Endothelial cell of umbilical vein (primary cell): ENCODE results near the gene PCDHGA10. TPM values are rescaled to one million over a fixed set of nuclear protein-coding genes. Genes with fewer than 3 reads are reported as not detected.

Experiments
- BruUV-seq: library from RNA; stranded (reverse); fragments of 400-500 nt; replicated peaks from 2 replicates; lab custom pipeline; 2021; lab: Mats Ljungman, UMichigan
- CTCF ChIA-PET: fragments of 300-600, 350-600 bp; sonication (Branson Sonifier 250); formaldehyde crosslinking; loops from one replicate; lab custom pipeline; 2021; ENCODE audit warnings: antibody characterized with exemption, inconsistent platforms; lab: Charles Lee
- POLR2A ChIA-PET: fragments of 300-600, 350-600 bp; sonication (Branson Sonifier 250); formaldehyde crosslinking; loops from one replicate; lab custom pipeline; 2021; ENCODE audit warnings: antibody characterized with exemption, inconsistent platforms; lab: Charles Lee
- DNase-seq: peaks from one replicate; pipeline ENCODE4 v3.0.0-alpha.2; 2011; ENCODE audit warnings: low read depth, low spot score
- FAIRE-seq: peaks from 2 replicates; lab custom pipeline; 2011; peaks lifted over from hg19 to GRCh38; lab: Jason Lieb, UNC
- H2AFZ ChIP-seq: 2 replicates; pipeline ENCODE4 v1.6.0; 2012; ENCODE audit warnings: low read depth, low read length, control low read depth, inconsistent platforms
- H3K27ac ChIP-seq: 2 replicates; pipeline ENCODE4 v1.5.1; 2011; ENCODE audit warnings: low read depth, mild to moderate bottlenecking, control low read depth, low read length, moderate library complexity; ENCODE audit not compliant: insufficient read depth
- H3K27me3 ChIP-seq, 2 experiments: 2 replicates each; pipeline versions ENCODE4 v1.6.0 to v1.6.1; 2011; ENCODE audit warnings: low read length in 2 of 2, mixed read lengths in 1 of 2; ENCODE audit not compliant: control insufficient read depth in 2 of 2, insufficient read depth in 2 of 2
- H3K36me3 ChIP-seq, 2 experiments: 2 replicates in 1 of 2; 3 replicates in 1 of 2; pipeline ENCODE4 v1.5.1; 2011; ENCODE audit warnings: low read length in 2 of 2, mild to moderate bottlenecking in 1 of 2, moderate library complexity in 1 of 2; ENCODE audit not compliant: control insufficient read depth in 2 of 2, insufficient read depth in 2 of 2; ENCODE audit errors: extremely low read depth in 1 of 2
- H3K4me1 ChIP-seq: 3 replicates; pipeline ENCODE4 v1.5.1; 2011; ENCODE audit warnings: mild to moderate bottlenecking, low read length; ENCODE audit not compliant: control insufficient read depth, insufficient read depth; ENCODE audit errors: extremely low read depth
- H3K4me2 ChIP-seq: 2 replicates; pipeline ENCODE4 v1.6.1; 2011; ENCODE audit warnings: low read length, control low read depth, mixed read lengths; ENCODE audit not compliant: insufficient read depth
- H3K4me3 ChIP-seq, 3 experiments: fragments of 200-600 bp in 1 of 3; sonication (generic), shearing (Covaris generic) in 1 of 3; replicated peaks in 1 of 3; 2 replicates each; pipeline ENCODE4 v1.5.1; 2011 to 2016; ENCODE audit warnings: control low read depth in 3 of 3, low read length in 3 of 3, mild to moderate bottlenecking in 2 of 3, inconsistent platforms in 1 of 3, low read depth in 1 of 3, moderate library complexity in 1 of 3; ENCODE audit not compliant: insufficient read depth in 1 of 3
- H3K79me2 ChIP-seq: 2 replicates; pipeline ENCODE4 v1.6.0; 2012; ENCODE audit warnings: low read length, inconsistent platforms; ENCODE audit not compliant: control insufficient read depth, insufficient read depth
- H3K9ac ChIP-seq: replicated peaks from 2 replicates; pipeline ENCODE3; 2011; ENCODE audit warnings: low read length, control low read depth; ENCODE audit not compliant: insufficient read depth; ENCODE audit errors: extremely low read depth
- H3K9me1 ChIP-seq: replicated peaks from 3 replicates; pipeline ENCODE4 v1.6.0; 2011; ENCODE audit warnings: mild to moderate bottlenecking, low read length; ENCODE audit not compliant: control insufficient read depth, insufficient read depth; ENCODE audit errors: extremely low read depth
- H3K9me3 ChIP-seq: replicated peaks from 2 replicates; pipeline ENCODE4 v1.5.1; 2012; ENCODE audit warnings: low read length, inconsistent platforms; ENCODE audit not compliant: control insufficient read depth, insufficient read depth
- H4K20me1 ChIP-seq: replicated peaks from 2 replicates; pipeline ENCODE3; 2011; ENCODE audit warnings: mild to moderate bottlenecking, low read length; ENCODE audit not compliant: control insufficient read depth, insufficient read depth; ENCODE audit errors: extremely low read depth
- FOS ChIP-seq: IDR thresholded peaks from 2 replicates; pipeline ENCODE4 v1.6.1; 2011; ENCODE audit warnings: mild to moderate bottlenecking, low read length, moderate library complexity, borderline replicate concordance; ENCODE audit not compliant: insufficient read depth
- GATA2 ChIP-seq: IDR thresholded peaks from 2 replicates; pipeline ENCODE4 v1.7.0; 2011; ENCODE audit warnings: low read depth, mild to moderate bottlenecking, moderate library complexity, mixed read lengths, low read length; ENCODE audit not compliant: insufficient read length, insufficient read depth
- JUN ChIP-seq: IDR thresholded peaks from 2 replicates; pipeline ENCODE4 v1.6.1; 2011; ENCODE audit warnings: borderline replicate concordance, low read depth; ENCODE audit not compliant: insufficient read length, insufficient read depth
- POLR2A ChIP-seq: IDR thresholded peaks from 2 replicates; pipeline ENCODE4 v1.6.1; 2012; ENCODE audit warnings: low read depth, mild to moderate bottlenecking, control low read depth, low read length
- dilution Hi-C: fragments of 300-500 bp; cut with MboI; formaldehyde crosslinking; loops from one replicate; pipeline ENCODE4 v1.15.0; 2019; ENCODE audit warnings: low sequenced_read_pairs; ENCODE audit not compliant: extremely low pct_ligation_motif_present
- intact Hi-C: fragments of 100-400 bp; cut with micrococcal nuclease; formaldehyde crosslinking; loops from one replicate; pipeline ENCODE4 v1.10.0; 2022
- polyA plus RNA-seq, 4 experiments: library from polyadenylated mRNA; depleted of rRNA in 3 of 4; stranded (reverse) in 3 of 4; unstranded in 1 of 4; fragments of >200 nt; gene quantifications; 2 replicates each; pipeline versions ENCODE4 v1.2.1 to v1.2.3, GENCODE V29; 2011 to 2012; ENCODE audit warnings: missing spikeins in 1 of 4
- total RNA-seq: library from RNA; stranded (reverse); gene quantifications from 2 replicates; pipeline ENCODE4 v1.2.3, GENCODE V29; 2021
- TF ChIP-seq, protein P1 (sequence below): IDR thresholded peaks from 2 replicates; pipeline ENCODE4 v1.6.1; 2011; ENCODE audit not compliant: insufficient read depth, insufficient read length
- TF ChIP-seq, protein P2 (sequence below), 2 donors: IDR thresholded peaks; 1 replicate in 1 of 2; 2 replicates in 1 of 2; pipeline ENCODE4 v1.5.1; 2011; ENCODE audit warnings: low read length in 2 of 2, mild to moderate bottlenecking in 2 of 2, moderate library complexity in 2 of 2, control low read depth in 1 of 2, inconsistent platforms in 1 of 2, low read depth in 1 of 2; ENCODE audit not compliant: insufficient read depth in 1 of 2; ENCODE audit errors: extremely low read depth in 1 of 2

The PCDHGA10 gene
- total and polyA plus RNA-seq, 2 donors (not counting 3 experiments of a cell fraction or from before 2014, with no cell fraction given): 3.6 to 4.4 TPM

DNA sequence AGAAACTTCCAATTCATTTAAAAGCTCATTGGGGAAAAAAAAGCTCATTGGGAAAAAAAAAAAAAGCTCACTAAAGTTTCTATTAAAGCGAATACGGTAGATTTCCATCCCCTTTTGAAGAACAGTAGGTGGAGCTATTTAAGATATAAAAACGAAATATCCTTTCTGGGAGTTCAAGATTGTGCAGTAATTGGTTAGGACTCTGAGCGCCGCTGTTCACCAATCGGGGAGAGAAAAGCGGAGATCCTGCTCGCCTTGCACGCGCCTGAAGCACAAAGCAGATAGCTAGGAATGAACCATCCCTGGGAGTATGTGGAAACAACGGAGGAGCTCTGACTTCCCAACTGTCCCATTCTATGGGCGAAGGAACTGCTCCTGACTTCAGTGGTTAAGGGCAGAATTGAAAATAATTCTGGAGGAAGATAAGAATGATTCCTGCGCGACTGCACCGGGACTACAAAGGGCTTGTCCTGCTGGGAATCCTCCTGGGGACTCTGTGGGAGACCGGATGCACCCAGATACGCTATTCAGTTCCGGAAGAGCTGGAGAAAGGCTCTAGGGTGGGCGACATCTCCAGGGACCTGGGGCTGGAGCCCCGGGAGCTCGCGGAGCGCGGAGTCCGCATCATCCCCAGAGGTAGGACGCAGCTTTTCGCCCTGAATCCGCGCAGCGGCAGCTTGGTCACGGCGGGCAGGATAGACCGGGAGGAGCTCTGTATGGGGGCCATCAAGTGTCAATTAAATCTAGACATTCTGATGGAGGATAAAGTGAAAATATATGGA, 17.7 kb downstream of the PCDHGA10 start, which contains the start of gene PCDHGA12:
Gene PCDHGA12, plus strand, starts transcription at position 176 of the 782 bp plus-strand sequence. Its CDS starts 253 bp downstream, at position 429.
- H3K9me3 ChIP-seq: no peaks in the 10 kb centered on the region
- intact Hi-C loops: loop anchor here (1.0 kb wide), 5 partner anchors 9 to 128 kb away; partner anchors contain the start of genes PCDHGA11 and PCDHGC3
- POLR2A ChIA-PET: interaction anchor here (0.7 to 1.9 kb wide), 7 partner anchors 9 to 1200 kb away, joined by 3 to 10 read pairs (median 5); partner anchors contain the start of genes PCDHGA10 and PCDHGA11
- H2AFZ ChIP-seq: peak within 1 kb of the TSS; percentile 86
- H3K9me1 ChIP-seq: no peaks in the 10 kb centered on the region
- peak within 1 kb of the TSS; percentile 93 for H3K4me2 ChIP-seq
- H3K27ac ChIP-seq: peak within 1 kb of the TSS; percentile 10
- H3K79me2 ChIP-seq: no peaks in the 10 kb centered on the region
- no peaks in the 10 kb centered on the region for H4K20me1 ChIP-seq
- FAIRE-seq (peak; percentile 91), DNase-seq (peak; percentile 87)
- peaks cover 17% of the 10 kb centered on the region for H3K4me1 ChIP-seq
- H3K27me3 ChIP-seq: peaks cover 25 to 48% of the 10 kb centered on the region in 2 experiments
- peak within 1 kb of the TSS; percentile 30 to 67 (median 40) for H3K4me3 ChIP-seq
- BruUV-seq: TSS peak; percentile 48
- H3K36me3 ChIP-seq: no peaks in the 10 kb centered on the region
- CTCF ChIA-PET: interaction anchor here (0.6 to 6.8 kb wide), 66 partner anchors 9 to 613 kb away, joined by 3 to 308 read pairs (median 6); partner anchors contain the start of genes DIAPH1, PCDHB10, PCDHB14 and PCDHB15
- TF ChIP-seq, protein P1, sequence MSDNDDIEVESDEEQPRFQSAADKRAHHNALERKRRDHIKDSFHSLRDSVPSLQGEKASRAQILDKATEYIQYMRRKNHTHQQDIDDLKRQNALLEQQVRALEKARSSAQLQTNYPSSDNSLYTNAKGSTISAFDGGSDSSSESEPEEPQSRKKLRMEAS: peak; percentile 34
- TF ChIP-seq FOS (no peak), POLR2A (no peak), GATA2 (no peak), JUN (no peak)
- TF ChIP-seq, protein P2, sequence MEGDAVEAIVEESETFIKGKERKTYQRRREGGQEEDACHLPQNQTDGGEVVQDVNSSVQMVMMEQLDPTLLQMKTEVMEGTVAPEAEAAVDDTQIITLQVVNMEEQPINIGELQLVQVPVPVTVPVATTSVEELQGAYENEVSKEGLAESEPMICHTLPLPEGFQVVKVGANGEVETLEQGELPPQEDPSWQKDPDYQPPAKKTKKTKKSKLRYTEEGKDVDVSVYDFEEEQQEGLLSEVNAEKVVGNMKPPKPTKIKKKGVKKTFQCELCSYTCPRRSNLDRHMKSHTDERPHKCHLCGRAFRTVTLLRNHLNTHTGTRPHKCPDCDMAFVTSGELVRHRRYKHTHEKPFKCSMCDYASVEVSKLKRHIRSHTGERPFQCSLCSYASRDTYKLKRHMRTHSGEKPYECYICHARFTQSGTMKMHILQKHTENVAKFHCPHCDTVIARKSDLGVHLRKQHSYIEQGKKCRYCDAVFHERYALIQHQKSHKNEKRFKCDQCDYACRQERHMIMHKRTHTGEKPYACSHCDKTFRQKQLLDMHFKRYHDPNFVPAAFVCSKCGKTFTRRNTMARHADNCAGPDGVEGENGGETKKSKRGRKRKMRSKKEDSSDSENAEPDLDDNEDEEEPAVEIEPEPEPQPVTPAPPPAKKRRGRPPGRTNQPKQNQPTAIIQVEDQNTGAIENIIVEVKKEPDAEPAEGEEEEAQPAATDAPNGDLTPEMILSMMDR (IDR thresholded peaks at IDR 0.05; ENCODE audit: extremely low read depth in 1 of 2, insufficient read depth in 1 of 2, low read depth in 1 of 2, low read length in 2 of 2): peak; percentile 45 to 69
- H3K9ac ChIP-seq: peak within 1 kb of the TSS; percentile 34
- dilution Hi-C loops: no loop called here
